ENCODE data around the gene NUP62CL.
"Not testable (repeated sequence)": the region's sequence is repeated elsewhere in the genome, so short reads cannot be mapped to it uniquely, and the experiment has no call there.

NUP62CL gene

DNA sequence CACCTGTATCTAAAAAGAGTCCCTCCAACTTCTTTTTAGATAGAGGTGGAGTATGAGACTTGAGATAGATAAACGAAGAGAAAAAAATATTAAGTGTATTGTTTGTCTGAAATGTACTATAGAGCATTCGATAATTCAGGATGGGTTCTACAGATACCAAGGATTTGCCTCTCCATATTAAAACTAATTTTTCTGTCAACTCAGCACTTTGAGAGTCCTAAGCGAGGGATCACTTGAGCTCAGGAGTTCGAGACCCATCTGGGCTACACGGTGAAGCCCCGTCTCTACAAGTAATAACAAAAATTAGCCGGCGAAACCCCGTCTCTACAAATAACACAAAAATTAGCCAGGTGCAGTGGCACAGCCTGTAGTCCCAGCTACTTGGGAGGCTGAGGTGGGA lies 1.7 kb upstream of the NUP62CL start:
- H3K27me3 ChIP-seq (replicated peaks; ENCODE audit: control insufficient read depth, insufficient read depth, low read length), result no peaks in the 10 kb centered on the region
- no peak overlapping the region for H3K4me3 ChIP-seq (replicated peaks; ENCODE audit: low read depth, low read length)
- TF ChIP-seq CTCF (IDR thresholded peaks at IDR 0.05; ENCODE audit: insufficient read depth, low read length, poor library complexity, severe bottlenecking), result no peak
- no peaks in the 10 kb centered on the region for H3K36me3 ChIP-seq (ENCODE audit: control insufficient read depth, insufficient read depth, low read length)
- no peak for DNase-seq (ENCODE audit: extremely low read depth, insufficient read length)

- no peak for DNase-seq (ENCODE audit: extremely low read depth, insufficient read length)
- Histone ChIP-seq H3K4me3 (replicated peaks; ENCODE audit: low read depth, low read length) (no peak overlapping the region), H3K27me3 (replicated peaks; ENCODE audit: control insufficient read depth, insufficient read depth, low read length) (no peaks in the 10 kb centered on the region), H3K36me3 (ENCODE audit: control insufficient read depth, insufficient read depth, low read length) (no peaks in the 10 kb centered on the region)
- no peak for TF ChIP-seq CTCF (IDR thresholded peaks at IDR 0.05; ENCODE audit: insufficient read depth, low read length, poor library complexity, severe bottlenecking)
These were observed 856 bp upstream of the NUP62CL start for GRCh38 chrX:107207089-107207488.

DNA sequence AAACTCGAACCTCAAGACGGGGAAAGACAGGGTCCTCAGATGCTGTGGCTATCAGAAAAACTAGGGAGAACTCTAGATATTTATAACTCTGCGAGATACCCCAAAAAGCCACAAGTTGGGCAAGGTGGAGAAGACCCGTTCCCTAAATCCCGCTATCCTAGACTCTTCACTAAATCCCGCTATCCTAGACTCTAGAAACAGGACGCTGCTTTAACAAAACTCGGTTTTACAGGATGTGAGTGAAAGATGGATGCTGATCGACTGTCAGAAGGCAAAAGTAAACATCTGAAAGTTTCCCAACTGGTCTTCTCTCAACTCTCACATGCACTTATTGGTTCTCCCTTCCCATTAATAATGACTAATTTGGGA lies 448 bp upstream of the NUP62CL start:
- Histone ChIP-seq H3K36me3 (ENCODE audit: control insufficient read depth, insufficient read depth, low read length) (no peaks in the 10 kb centered on the region), H3K4me3 (replicated peaks; ENCODE audit: low read depth, low read length) (peak overlapping the region; percentile 74; the same call in 1 of the 2 replicates), H3K27me3 (replicated peaks; ENCODE audit: control insufficient read depth, insufficient read depth, low read length) (no peaks in the 10 kb centered on the region)
- TF ChIP-seq CTCF (IDR thresholded peaks at IDR 0.05; ENCODE audit: insufficient read depth, low read length, poor library complexity, severe bottlenecking), result no peak
- no peak for DNase-seq (ENCODE audit: extremely low read depth, insufficient read length)

DNA sequence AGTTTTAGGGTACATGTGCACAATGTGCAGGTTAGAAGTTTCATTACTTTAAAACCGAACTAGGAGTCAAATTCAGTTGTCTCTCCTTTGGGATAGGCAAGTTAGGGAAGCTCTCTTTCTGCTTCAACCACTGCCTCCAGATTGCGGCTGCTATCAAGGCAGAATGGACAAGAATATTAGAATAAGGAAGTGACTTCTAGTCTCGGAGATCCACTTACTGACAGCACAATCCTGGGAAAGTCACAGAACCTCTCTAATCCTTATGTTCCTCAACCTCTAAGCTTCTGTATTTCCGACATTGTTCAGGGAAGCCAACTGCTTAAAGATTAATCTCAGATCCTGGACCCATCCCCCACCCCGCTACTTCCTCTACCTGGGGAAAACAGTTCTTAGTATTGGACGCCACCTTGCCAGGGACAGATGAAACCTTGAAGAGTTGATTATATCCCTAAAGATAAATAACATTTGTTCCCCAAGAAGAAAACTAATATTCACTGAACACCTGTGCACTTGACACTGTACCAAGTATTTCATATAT lies 2.1 kb downstream of the NUP62CL start:
- no peaks in the 10 kb centered on the region for H3K27me3 ChIP-seq (replicated peaks; ENCODE audit: control insufficient read depth, insufficient read depth, low read length)
- TF ChIP-seq CTCF (IDR thresholded peaks at IDR 0.05; ENCODE audit: insufficient read depth, low read length, poor library complexity, severe bottlenecking), result no peak
- no peak for DNase-seq (ENCODE audit: extremely low read depth, insufficient read length)
- no peak overlapping the region for H3K4me3 ChIP-seq (replicated peaks; ENCODE audit: low read depth, low read length)
- no peaks in the 10 kb centered on the region for H3K36me3 ChIP-seq (ENCODE audit: control insufficient read depth, insufficient read depth, low read length)

- no peak overlapping the region for H3K4me3 ChIP-seq (replicated peaks; ENCODE audit: low read depth, low read length)
- TF ChIP-seq CTCF (IDR thresholded peaks at IDR 0.05; ENCODE audit: insufficient read depth, low read length, poor library complexity, severe bottlenecking), result no peak
- no peak for DNase-seq (ENCODE audit: extremely low read depth, insufficient read length)
- no peaks in the 10 kb centered on the region for H3K36me3 ChIP-seq (ENCODE audit: control insufficient read depth, insufficient read depth, low read length)
- H3K27me3 ChIP-seq (replicated peaks; ENCODE audit: control insufficient read depth, insufficient read depth, low read length), result no peaks in the 10 kb centered on the region
These were observed 6.7 kb downstream of the NUP62CL start for GRCh38 chrX:107199491-107199890.

GRCh38 chrX:107198074-107198473 lies 8.2 kb downstream of the NUP62CL start:
- H3K27me3 ChIP-seq (replicated peaks; ENCODE audit: control insufficient read depth, insufficient read depth, low read length); H3K4me3 ChIP-seq (replicated peaks; ENCODE audit: low read depth, low read length); DNase-seq (ENCODE audit: extremely low read depth, insufficient read length); H3K36me3 ChIP-seq (ENCODE audit: control insufficient read depth, insufficient read depth, low read length): not testable (repeated sequence)

All from GM06990 (cell line).